A673 (cell line): Measurements from ENCODE around the gene RAB32.

Source experiments
- EZH2 ChIP-seq: fragments of 200-600 bp; sonication (generic); IDR thresholded peaks from 2 replicates; pipeline ENCODE4 v1.6.1; 2017; ENCODE audit warnings: borderline replicate concordance, low read depth, mild to moderate bottlenecking, mixed read lengths, antibody characterized with exemption, low read length; ENCODE audit not compliant: poor library complexity, severe bottlenecking
- TF ChIP-seq, protein P1 (sequence below): fragments of 300-800, 200-600 bp; sonication (generic); conservative IDR thresholded peaks from 2 replicates; pipeline ENCODE4 v1.5.1; 2017; ENCODE audit warnings: low read depth, mild to moderate bottlenecking, antibody characterized with exemption, low read length, moderate library complexity, mixed read lengths

DNA sequence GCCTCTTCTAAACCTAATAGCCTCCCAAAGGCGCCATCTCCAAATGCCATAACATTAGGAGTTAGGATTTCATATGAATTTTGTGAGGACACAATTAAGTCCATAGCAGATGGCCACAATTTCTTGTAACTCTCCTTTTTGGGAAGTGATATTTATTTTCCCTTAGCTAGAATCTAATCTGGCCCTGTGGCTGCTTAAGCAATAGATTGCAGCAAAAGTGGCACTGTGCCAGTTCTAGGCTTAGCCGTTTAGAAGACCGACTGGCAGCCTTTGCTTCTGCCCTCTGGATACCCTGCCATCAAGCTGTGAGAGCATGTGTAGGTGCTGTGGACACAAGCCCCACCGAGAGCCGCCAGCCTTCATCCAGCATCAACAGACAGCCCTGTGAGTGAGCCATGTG lies 39.2 kb downstream of the RAB32 start:
- TF ChIP-seq, protein P1, sequence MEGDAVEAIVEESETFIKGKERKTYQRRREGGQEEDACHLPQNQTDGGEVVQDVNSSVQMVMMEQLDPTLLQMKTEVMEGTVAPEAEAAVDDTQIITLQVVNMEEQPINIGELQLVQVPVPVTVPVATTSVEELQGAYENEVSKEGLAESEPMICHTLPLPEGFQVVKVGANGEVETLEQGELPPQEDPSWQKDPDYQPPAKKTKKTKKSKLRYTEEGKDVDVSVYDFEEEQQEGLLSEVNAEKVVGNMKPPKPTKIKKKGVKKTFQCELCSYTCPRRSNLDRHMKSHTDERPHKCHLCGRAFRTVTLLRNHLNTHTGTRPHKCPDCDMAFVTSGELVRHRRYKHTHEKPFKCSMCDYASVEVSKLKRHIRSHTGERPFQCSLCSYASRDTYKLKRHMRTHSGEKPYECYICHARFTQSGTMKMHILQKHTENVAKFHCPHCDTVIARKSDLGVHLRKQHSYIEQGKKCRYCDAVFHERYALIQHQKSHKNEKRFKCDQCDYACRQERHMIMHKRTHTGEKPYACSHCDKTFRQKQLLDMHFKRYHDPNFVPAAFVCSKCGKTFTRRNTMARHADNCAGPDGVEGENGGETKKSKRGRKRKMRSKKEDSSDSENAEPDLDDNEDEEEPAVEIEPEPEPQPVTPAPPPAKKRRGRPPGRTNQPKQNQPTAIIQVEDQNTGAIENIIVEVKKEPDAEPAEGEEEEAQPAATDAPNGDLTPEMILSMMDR = no peak
- TF ChIP-seq EZH2 = no peak
